K562 (cell line): Measurements from ENCODE around the gene COPS6. TPM values are rescaled to one million over a fixed set of nuclear protein-coding genes. Genes with fewer than 3 reads are reported as not detected.

Source experiments
- DLX4 ChIP-seq: fragments of 250-450 bp; sonication (Bioruptor Pico); IDR thresholded peaks from 2 replicates; pipeline ENCODE4 v1.6.1; 2021; ENCODE audit warnings: mild to moderate bottlenecking
- ERF ChIP-seq: fragments of 450-650 bp; formaldehyde crosslinking; IDR thresholded peaks from 2 replicates; pipeline ENCODE4 v1.4.0; 2020; ENCODE audit warnings: mild to moderate bottlenecking, mixed read lengths
- HDAC8 ChIP-seq: fragments of 450-650 bp; IDR thresholded peaks from 2 replicates; pipeline ENCODE4 v1.6.1; 2016; ENCODE audit warnings: mild to moderate bottlenecking, missing genetic modification characterization, moderate library complexity, missing compliant biosample characterization
- HOXB6 ChIP-seq: fragments of 250-450 bp; sonication (Bioruptor Pico); IDR thresholded peaks from 2 replicates; pipeline ENCODE4 v1.5.1; 2022; ENCODE audit warnings: mild to moderate bottlenecking, borderline replicate concordance
- KDM1A ChIP-seq, 2 experiments: fragments of 450-650 bp; IDR thresholded peaks; 2 replicates each; pipeline ENCODE4 v1.6.1; 2016; ENCODE audit warnings: mild to moderate bottlenecking in 2 of 2
- MECOM ChIP-seq: fragments of 250-450 bp; sonication (Bioruptor Pico); IDR thresholded peaks from 2 replicates; pipeline ENCODE4 v1.8.0; 2022; ENCODE audit warnings: inconsistent platforms
- MXD1 ChIP-seq: fragments of 250-450 bp; sonication (Bioruptor Pico); IDR thresholded peaks from 2 replicates; pipeline ENCODE4 v1.8.0; 2021; ENCODE audit warnings: borderline replicate concordance, mild to moderate bottlenecking, moderate library complexity; ENCODE audit not compliant: poor library complexity, severe bottlenecking
- POLR2H ChIP-seq: IDR thresholded peaks from 2 replicates; pipeline ENCODE4 v1.6.1; 2016; ENCODE audit warnings: missing genetic modification characterization, low read depth, mild to moderate bottlenecking, control low read depth, missing compliant biosample characterization, moderate library complexity
- PRDM10 ChIP-seq: fragments of 450-650 bp; IDR thresholded peaks from 2 replicates; pipeline ENCODE4 v1.6.1; 2018; ENCODE audit not compliant: partially characterized antibody
- PREB ChIP-seq: sonication (generic); formaldehyde crosslinking; IDR thresholded peaks from 2 replicates; pipeline ENCODE4 v1.8.1; 2023; ENCODE audit warnings: mild to moderate bottlenecking, missing genetic modification reagents
- SRF ChIP-seq, 2 experiments: fragments of 250-450, 450-650 bp in 1 of 2; sonication (Bioruptor Pico) in 1 of 2; sonication (generic) in 1 of 2; formaldehyde crosslinking; IDR thresholded peaks; 2 replicates each; pipeline versions ENCODE4 v1.5.0 to v1.5.1; 2020 to 2022; ENCODE audit warnings: mild to moderate bottlenecking in 1 of 2, missing genetic modification reagents in 1 of 2
- THAP7 ChIP-seq: fragments of 250-450 bp; sonication (Bioruptor Pico); IDR thresholded peaks from 2 replicates; pipeline ENCODE4 v1.5.0; 2021
- YY1 ChIP-seq, 3 experiments: IDR thresholded peaks; 2 replicates each; pipeline ENCODE4 v1.6.1; 2011; ENCODE audit warnings: low read length in 2 of 3, mild to moderate bottlenecking in 2 of 3, moderate library complexity in 2 of 3, borderline replicate concordance in 1 of 3, control low read depth in 1 of 3, low read depth in 1 of 3; ENCODE audit not compliant: insufficient read depth in 3 of 3, insufficient replicate concordance in 2 of 3, control insufficient read depth in 1 of 3, insufficient read length in 1 of 3; ENCODE audit errors: extremely low read depth in 1 of 3
- ZNF124 ChIP-seq: sonication (generic); formaldehyde crosslinking; IDR thresholded peaks from 2 replicates; pipeline ENCODE4 v1.8.1; 2022; ENCODE audit warnings: missing genetic modification reagents
- ZNF280B ChIP-seq: fragments of 250-450 bp; sonication (Bioruptor Pico); IDR thresholded peaks from 2 replicates; pipeline ENCODE4 v1.5.1; 2021; ENCODE audit warnings: mild to moderate bottlenecking
- ZNF511 ChIP-seq: sonication (generic); formaldehyde crosslinking; IDR thresholded peaks from 2 replicates; pipeline ENCODE4 v1.8.0; 2022; ENCODE audit warnings: mild to moderate bottlenecking, missing genetic modification reagents
- ZNF695 ChIP-seq: fragments of 450-650 bp; formaldehyde crosslinking; IDR thresholded peaks from 2 replicates; pipeline ENCODE4 v1.4.0; 2020; ENCODE audit warnings: mild to moderate bottlenecking, moderate library complexity
- polyA plus RNA-seq, 8 experiments: library from polyadenylated mRNA; depleted of rRNA in 4 of 8; stranded (reverse) in 5 of 8; unstranded in 3 of 8; fragments of >200 nt; fragmentation: Nextera tagmentation in 2 of 8; fragmentation: Illumina TruSeq in 1 of 8; extraction: Ambion mirVana in 2 of 8; extraction: Trizol in 1 of 8; gene quantifications; 2 replicates each; pipeline versions ENCODE4 v1.2.1 to v1.2.3, GENCODE V29; 2011 to 2014; ENCODE audit warnings: inconsistent platforms in 1 of 8, missing spikeins in 1 of 8
- total RNA-seq, 7 experiments: library from RNA; depleted of rRNA in 6 of 7; stranded (reverse); fragments of >200 nt in 6 of 7; fragmentation: Illumina TruSeq in 2 of 7; extraction: Trizol in 2 of 7; gene quantifications; 2 replicates each; pipeline versions ENCODE4 v1.2.1 to v1.2.3, GENCODE V29; 2011 to 2021; ENCODE audit warnings: low replicate concordance in 1 of 7

Gene COPS6
- total and polyA plus RNA-seq, 9 of the 15 experiments (the other 6 are each of a cell fraction or from before 2014, with no cell fraction given), result 63.0 to 331 (median 168) TPM

GRCh38 chr7:100081535-100082102 lies 7.2 kb upstream of the COPS6 start, which contains the start of gene ZNF3 (continued):
- TF ChIP-seq POLR2H (tag) (no peak), ZNF511 (CRISPR knock-in tag) (peak; percentile 76; the same call in 1 of the 2 replicates), SRF (CRISPR knock-in tag; IDR thresholded peaks at IDR 0.05) (peak in 1 of 2 experiments; percentile 82; a peak in 2 of 4 replicates), ZNF280B (no peak), DLX4 (CRISPR knock-in tag) (no peak), MECOM (CRISPR knock-in tag) (no peak), KDM1A (IDR thresholded peaks at IDR 0.05) (no peak), YY1 (IDR thresholded peaks at IDR 0.05; ENCODE audit: borderline replicate concordance in 1 of 3, control insufficient read depth in 1 of 3, extremely low read depth in 1 of 3, insufficient read depth in 3 of 3, insufficient read length in 1 of 3, insufficient replicate concordance in 2 of 3, low read depth in 1 of 3, low read length in 2 of 3) (peak in 2 of 3 experiments; percentile 71 to 81), PRDM10 (peak; percentile 62), HOXB6 (CRISPR knock-in tag) (no peak), ZNF695 (no peak), PREB (no peak), MXD1 (CRISPR knock-in tag) (peak; percentile 44), ERF (peak; percentile 36; the same call in 1 of the 2 replicates), HDAC8 (tag) (no peak), THAP7 (CRISPR knock-in tag) (no peak), ZNF124 (no peak)
